Thyroid gland (tissue), 4 donors: ENCODE results near the gene DHX57.

ENCODE experiments used
- CTCF ChIP-seq, 6 experiments: fragments of 200-600 bp in 3 of 6; fragments of 450-650 bp in 3 of 6; sonication (generic) in 3 of 6; IDR thresholded peaks; one replicate each; pipeline ENCODE4 v1.5.1; 2016 to 2019; ENCODE audit warnings: antibody characterized with exemption in 6 of 6, mild to moderate bottlenecking in 2 of 6, inconsistent platforms in 1 of 6, moderate library complexity in 1 of 6
- POLR2A ChIP-seq, 2 donors: fragments of 450-650 bp; IDR thresholded peaks; one replicate each; pipeline ENCODE4 v1.6.1; 2017; ENCODE audit warnings: antibody characterized with exemption in 2 of 2, mild to moderate bottlenecking in 2 of 2, moderate library complexity in 1 of 2

GRCh38 chr2:38818565-38818964 lies 57.2 kb downstream of the DHX57 start:
- TF ChIP-seq CTCF (IDR thresholded peaks at IDR 0.05), result no peak
- no peak for TF ChIP-seq POLR2A (IDR thresholded peaks at IDR 0.05)
